CD14-positive monocyte (primary cell): ENCODE data around the gene CACNB4. TPM values are rescaled to one million over a fixed set of nuclear protein-coding genes. Genes with fewer than 3 reads are reported as not detected.

Experiments
- DNase-seq, 3 donors: peaks; one replicate each; pipeline ENCODE4 v3.0.0-alpha.2; 2011 to 2022
- H2AFZ ChIP-seq: 2 replicates; pipeline ENCODE4 v1.6.0; 2012; ENCODE audit warnings: mild to moderate bottlenecking, low read depth, low read length, inconsistent platforms; ENCODE audit not compliant: insufficient read depth, poor library complexity, severe bottlenecking
- H3K27ac ChIP-seq, 2 donors: 1 replicate in 1 of 2; 2 replicates in 1 of 2; pipeline ENCODE4 v1.5.1; 2012 to 2013; ENCODE audit warnings: low read length in 2 of 2, control low read depth in 1 of 2, inconsistent platforms in 1 of 2, low read depth in 1 of 2, mild to moderate bottlenecking in 1 of 2
- H3K27me3 ChIP-seq, 2 donors: one replicate each; pipeline versions ENCODE4 v1.6.0 to v1.6.1; 2011 to 2013; ENCODE audit warnings: low read length in 2 of 2; ENCODE audit not compliant: control insufficient read depth in 2 of 2, insufficient read depth in 2 of 2
- H3K36me3 ChIP-seq, 2 donors: replicated peaks in 1 of 2; 1 replicate in 1 of 2; 2 replicates in 1 of 2; pipeline versions ENCODE4 v1.5.1 to v1.6.1; 2012 to 2013; ENCODE audit warnings: low read length in 2 of 2, control low read depth in 1 of 2, inconsistent platforms in 1 of 2, mild to moderate bottlenecking in 1 of 2; ENCODE audit not compliant: insufficient read depth in 2 of 2, control insufficient read depth in 1 of 2
- H3K4me1 ChIP-seq, 2 donors: 1 replicate in 1 of 2; 2 replicates in 1 of 2; pipeline versions ENCODE4 v1.5.1 to v1.6.1; 2012 to 2013; ENCODE audit warnings: low read length in 2 of 2, control low read depth in 1 of 2, inconsistent platforms in 1 of 2, mild to moderate bottlenecking in 1 of 2, moderate library complexity in 1 of 2; ENCODE audit not compliant: insufficient read depth in 2 of 2, control insufficient read depth in 1 of 2
- H3K4me2 ChIP-seq: replicated peaks from 2 replicates; pipeline ENCODE3; 2012; ENCODE audit warnings: low read length, moderate library complexity, mild to moderate bottlenecking; ENCODE audit not compliant: poor library complexity, severe bottlenecking; ENCODE audit errors: extremely low read depth
- H3K4me3 ChIP-seq, 3 experiments: fragments of 200-600 bp in 1 of 3; sonication (generic) in 1 of 3; replicated peaks in 1 of 3; 1 replicate in 2 of 3; 2 replicates in 1 of 3; pipeline ENCODE4 v1.5.1; 2011 to 2013; ENCODE audit warnings: low read length in 3 of 3, mild to moderate bottlenecking in 3 of 3, control low read depth in 2 of 3, low read depth in 2 of 3, inconsistent platforms in 1 of 3, moderate library complexity in 1 of 3
- H3K79me2 ChIP-seq: 2 replicates; pipeline ENCODE4 v1.6.0; 2012; ENCODE audit warnings: mild to moderate bottlenecking, control low read depth, inconsistent platforms, low read length, moderate library complexity; ENCODE audit not compliant: insufficient read depth
- H3K9ac ChIP-seq: 2 replicates; pipeline ENCODE4 v1.6.0; 2017; ENCODE audit warnings: low read length, mild to moderate bottlenecking; ENCODE audit not compliant: insufficient read depth, poor library complexity, severe bottlenecking
- H3K9me3 ChIP-seq, 2 donors: replicated peaks in 1 of 2; 1 replicate in 1 of 2; 2 replicates in 1 of 2; pipeline versions ENCODE4 v1.5.1 to v1.6.1; 2012 to 2013; ENCODE audit warnings: low read length in 2 of 2, control low read depth in 1 of 2; ENCODE audit not compliant: control insufficient read depth in 1 of 2, insufficient read depth in 1 of 2
- H4K20me1 ChIP-seq: 2 replicates; pipeline ENCODE4 v1.6.0; 2012; ENCODE audit warnings: mild to moderate bottlenecking, low read length, control low read depth, moderate library complexity; ENCODE audit not compliant: insufficient read depth
- H3K27ac Mint-ChIP-seq, 7 donors: one replicate each; pipeline ENCODE4 v1.8.0; 2020; ENCODE audit warnings: mild to moderate bottlenecking in 7 of 7, mixed read lengths in 7 of 7, moderate library complexity in 6 of 7, inconsistent platforms in 2 of 7
- H3K27me3 Mint-ChIP-seq, 3 donors: one replicate each; pipeline ENCODE4 v1.8.0; 2021 to 2022; ENCODE audit warnings: low read depth in 3 of 3, mild to moderate bottlenecking in 3 of 3, mixed read lengths in 3 of 3, moderate library complexity in 3 of 3, inconsistent platforms in 1 of 3
- H3K36me3 Mint-ChIP-seq, 2 donors: one replicate each; pipeline ENCODE4 v1.8.0; 2020; ENCODE audit warnings: mixed read lengths in 2 of 2, inconsistent platforms in 1 of 2, mild to moderate bottlenecking in 1 of 2
- H3K4me1 Mint-ChIP-seq: one replicate; pipeline ENCODE4 v1.8.0; 2020; ENCODE audit warnings: mild to moderate bottlenecking, mixed read lengths
- H3K4me3 Mint-ChIP-seq, 2 donors: one replicate each; pipeline ENCODE4 v1.8.0; 2020; ENCODE audit warnings: mild to moderate bottlenecking in 2 of 2, mixed read lengths in 2 of 2, moderate library complexity in 1 of 2
- H3K9me3 Mint-ChIP-seq, 7 donors: one replicate each; pipeline ENCODE4 v1.8.0; 2020 to 2022; ENCODE audit warnings: mixed read lengths in 7 of 7, mild to moderate bottlenecking in 6 of 7, moderate library complexity in 6 of 7, inconsistent platforms in 2 of 7
- CTCF ChIP-seq: fragments of 200-600 bp; IDR thresholded peaks from one replicate; pipeline ENCODE4 v1.8.0; 2022; ENCODE audit warnings: antibody characterized with exemption, mild to moderate bottlenecking
- WGBS: methylation state at CpG from one replicate; pipeline ENCODE4 v1.1.5; 2013; ENCODE audit warnings: missing lambda C conversion rate; ENCODE audit not compliant: insufficient coverage; 5-methylcytosine and 5-hydroxymethylcytosine counted together
- intact Hi-C, 2 donors: fragments of 100-400 bp; cut with micrococcal nuclease; formaldehyde crosslinking; loops; one replicate each; pipeline versions ENCODE4 v1.15.0 to v1.15.1; 2023
- polyA plus RNA-seq, 3 donors: library from polyadenylated mRNA; depleted of rRNA in 1 of 3; unstranded in 2 of 3; stranded (reverse) in 1 of 3; fragments of 300-500 nt in 2 of 3; fragments of >200 nt in 1 of 3; fragmentation: Illumina TruSeq in 2 of 3; gene quantifications; 1 replicate in 2 of 3; 2 replicates in 1 of 3; pipeline ENCODE4 v1.2.3, GENCODE V29; 2012 to 2021

CACNB4 gene
- polyA plus RNA-seq, 3 donors: 0.44 to 1.9 (median 1.1) TPM

GRCh38 chr2:152042636-152043615 is 55.9 kb downstream of the CACNB4 start:
- Mint-ChIP-seq H3K36me3 (no peaks in the 10 kb centered on the region), H3K4me1 (peaks cover 31% of the 10 kb centered on the region), H3K9me3 (peaks cover 0 to 2% (median 0%) of the 10 kb centered on the region in 7 donors), H3K27ac (peak overlapping the region in 6 of 7 donors; percentile 74 to 92 (median 82)), H3K27me3 (peaks cover 0 to 5% (median 2%) of the 10 kb centered on the region in 3 donors), H3K4me3 (no peak overlapping the region)
- Histone ChIP-seq H3K36me3 (no peaks in the 10 kb centered on the region), H3K27ac (peak overlapping the region in 1 of 2 donors; percentile 7), H3K27me3 (no peaks in the 10 kb centered on the region), H3K4me1 (peaks cover 27 to 29% of the 10 kb centered on the region in 2 donors), H3K9ac (no peak overlapping the region), H3K9me3 (no peaks in the 10 kb centered on the region), H3K4me2 (no peak overlapping the region), H2AFZ (no peak overlapping the region), H4K20me1 (no peaks in the 10 kb centered on the region), H3K4me3 (no peak overlapping the region), H3K79me2 (no peaks in the 10 kb centered on the region)
- TF ChIP-seq CTCF: no peak
- DNase-seq: peak; percentile 78 to 94 (median 85)
- intact Hi-C loops: no loop called here
- 78% methylated on average over 10 of the region's 16 CpGs for WGBS

- H3K36me3 ChIP-seq: no peaks in the 10 kb centered on the region
- no peaks in the 10 kb centered on the region for H3K79me2 ChIP-seq
- Mint-ChIP-seq H3K4me3 (peak overlapping the region in 1 of 2 donors; percentile 59), H3K36me3 (no peaks in the 10 kb centered on the region), H3K27me3 (peaks cover 0 to 2% (median 2%) of the 10 kb centered on the region in 3 donors), H3K4me1 (peaks cover 18% of the 10 kb centered on the region), H3K9me3 (peaks cover 0 to 2% (median 0%) of the 10 kb centered on the region in 7 donors), H3K27ac (peak overlapping the region in 6 of 7 donors; percentile 20 to 85 (median 73))
- intact Hi-C loops: loop anchor here (10.0 kb wide), 3 partner anchors 136 to 606 kb away; partner anchors contain the start of gene STAM2 (in 1 of the 2)
- H3K4me2 ChIP-seq: no peak overlapping the region
- H3K27me3 ChIP-seq: no peaks in the 10 kb centered on the region
- peak overlapping the region; percentile 74 for H2AFZ ChIP-seq
- no peaks in the 10 kb centered on the region for H3K9me3 ChIP-seq
- no peaks in the 10 kb centered on the region for H4K20me1 ChIP-seq
- no peak overlapping the region for H3K4me3 ChIP-seq
- H3K27ac ChIP-seq: peak overlapping the region in 1 of 2 donors; percentile 64
- no peak for TF ChIP-seq CTCF
- no peak overlapping the region for H3K9ac ChIP-seq
- peaks cover 15 to 19% of the 10 kb centered on the region in 2 donors for H3K4me1 ChIP-seq
- peak in 1 of 3 donors; percentile 47 for DNase-seq
- WGBS: 38% methylated on average over 2 of the region's 5 CpGs
These were observed 60.3 kb downstream of the CACNB4 start for GRCh38 chr2:152038441-152038958.
